Muscle of leg (tissue), 11 donors: Measurements from ENCODE around the gene PCSK2. TPM values are rescaled to one million over a fixed set of nuclear protein-coding genes. Genes with fewer than 3 reads are reported as not detected.
A peak's percentile ranks its signal among the peaks of the same experiment; 100 is the strongest.

Source experiments
- DNase-seq: peaks from one replicate; pipeline ENCODE4 v3.0.0; 2013
- H3K27ac ChIP-seq: one replicate; pipeline ENCODE4 v1.5.1; 2013; ENCODE audit warnings: mild to moderate bottlenecking, low read length, control low read depth
- H3K27me3 ChIP-seq: one replicate; pipeline ENCODE4 v1.6.1; 2013; ENCODE audit warnings: low read length; ENCODE audit not compliant: control insufficient read depth, insufficient read depth
- H3K36me3 ChIP-seq: one replicate; pipeline ENCODE4 v1.6.1; 2013; ENCODE audit warnings: low read length; ENCODE audit not compliant: control insufficient read depth, insufficient read depth
- H3K4me1 ChIP-seq: one replicate; pipeline ENCODE4 v1.6.1; 2013; ENCODE audit warnings: low read length; ENCODE audit not compliant: control insufficient read depth, insufficient read depth
- H3K4me3 ChIP-seq: one replicate; pipeline ENCODE4 v1.5.1; 2013; ENCODE audit warnings: low read length, control low read depth
- H3K9me3 ChIP-seq: replicated peaks from 2 replicates; pipeline ENCODE4 v1.6.1; 2013; ENCODE audit warnings: low read depth, low read length; ENCODE audit not compliant: control insufficient read depth
- WGBS: methylation state at CpG from one replicate; pipeline ENCODE4 v1.1.5; 2013; ENCODE audit warnings: missing lambda C conversion rate; ENCODE audit not compliant: insufficient coverage; 5-methylcytosine and 5-hydroxymethylcytosine counted together
- polyA plus RNA-seq, 8 donors: library from polyadenylated mRNA; unstranded; fragments of 120-200 nt; gene quantifications; one replicate each; pipeline versions ENCODE4 v1.2.1 to v1.2.3, GENCODE V29; 2013; ENCODE audit warnings: inconsistent platforms in 1 of 8, low replicate concordance in 1 of 8; ENCODE audit not compliant: insufficient read length in 8 of 8, insufficient read depth in 1 of 8
- total RNA-seq: library from RNA; stranded (reverse); fragments of 120-200 nt; gene quantifications from one replicate; pipeline ENCODE4 v1.2.4, GENCODE V29; 2013

The PCSK2 gene
- total and polyA plus RNA-seq, 9 donors: 0.27 to 4.0 (median 0.82) TPM

GRCh38 chr20:17385798-17386197 is 159.0 kb downstream of the PCSK2 start:
- DNase-seq: no peak
- no peaks in the 10 kb centered on the region for H3K36me3 ChIP-seq

DNA sequence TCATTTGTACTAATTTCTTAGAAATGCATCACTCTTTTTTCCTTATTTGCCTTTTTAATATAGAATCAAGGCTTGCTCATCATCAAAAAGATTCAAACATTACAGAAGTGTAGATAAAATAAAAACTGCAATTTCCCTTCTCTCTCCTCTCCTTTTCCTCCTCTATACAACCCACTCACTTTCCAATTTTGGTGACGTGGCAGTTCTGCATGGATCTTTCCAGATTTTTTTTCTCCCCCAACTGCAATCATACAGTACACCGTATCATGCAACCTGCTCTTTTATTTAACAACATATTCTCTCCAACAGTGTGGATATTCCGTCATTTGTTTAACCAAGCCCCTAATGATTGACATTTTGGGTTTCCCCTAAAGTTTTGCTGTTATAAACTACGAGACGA is 163.8 kb downstream of the PCSK2 start:
- Histone ChIP-seq H3K36me3 (no peaks in the 10 kb centered on the region), H3K9me3 (no peaks in the 10 kb centered on the region), H3K27ac (no peak overlapping the region), H3K27me3 (no peaks in the 10 kb centered on the region), H3K4me3 (no peak overlapping the region), H3K4me1 (no peaks in the 10 kb centered on the region)
- WGBS: 38% methylated on average over 1 of the region's 5 CpGs
- DNase-seq: no peak

More at GRCh38 chr20:17385798-17386197, 159.0 kb downstream of the PCSK2 start:
- H3K9me3 ChIP-seq: no peaks in the 10 kb centered on the region
- no peaks in the 10 kb centered on the region for H3K27me3 ChIP-seq
- no peak overlapping the region for H3K4me3 ChIP-seq
- H3K27ac ChIP-seq: no peak overlapping the region
- no peaks in the 10 kb centered on the region for H3K4me1 ChIP-seq

- Histone ChIP-seq H3K9me3 (no peaks in the 10 kb centered on the region), H3K27me3 (no peaks in the 10 kb centered on the region), H3K4me1 (no peaks in the 10 kb centered on the region), H3K36me3 (no peaks in the 10 kb centered on the region), H3K4me3 (no peak overlapping the region), H3K27ac (no peak overlapping the region)
- DNase-seq: no peak
- WGBS: no CpG with 5 or more reads among the region's 2 CpGs
Measured at GRCh38 chr20:17391127-17391771, 164.4 kb downstream of the PCSK2 start.

DNA sequence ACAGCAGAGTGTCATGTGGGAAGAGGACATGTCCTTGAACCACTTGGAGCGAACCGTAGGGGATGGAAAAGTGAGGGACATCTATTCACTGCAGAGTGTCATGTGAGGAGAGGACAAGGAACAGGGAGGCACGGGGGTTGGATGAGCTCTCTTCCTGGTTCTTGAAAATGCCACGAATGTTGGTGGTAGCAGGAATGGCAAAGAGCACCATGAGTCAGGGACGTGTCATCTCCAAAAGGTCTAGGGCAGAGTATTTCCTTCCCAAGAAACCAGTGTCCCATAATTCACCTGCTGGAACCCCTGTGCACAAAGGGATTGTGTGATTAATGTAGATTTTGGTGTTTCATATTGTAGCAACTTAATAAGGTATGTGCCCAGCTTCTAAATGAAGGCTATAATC is 167.6 kb downstream of the PCSK2 start:
- no peak for DNase-seq
- Histone ChIP-seq H3K36me3 (no peaks in the 10 kb centered on the region), H3K27me3 (peaks cover 2% of the 10 kb centered on the region), H3K4me3 (no peak overlapping the region), H3K9me3 (no peaks in the 10 kb centered on the region), H3K27ac (no peak overlapping the region), H3K4me1 (no peaks in the 10 kb centered on the region)
- 77% methylated on average over 3 of the region's 5 CpGs for WGBS

DNA sequence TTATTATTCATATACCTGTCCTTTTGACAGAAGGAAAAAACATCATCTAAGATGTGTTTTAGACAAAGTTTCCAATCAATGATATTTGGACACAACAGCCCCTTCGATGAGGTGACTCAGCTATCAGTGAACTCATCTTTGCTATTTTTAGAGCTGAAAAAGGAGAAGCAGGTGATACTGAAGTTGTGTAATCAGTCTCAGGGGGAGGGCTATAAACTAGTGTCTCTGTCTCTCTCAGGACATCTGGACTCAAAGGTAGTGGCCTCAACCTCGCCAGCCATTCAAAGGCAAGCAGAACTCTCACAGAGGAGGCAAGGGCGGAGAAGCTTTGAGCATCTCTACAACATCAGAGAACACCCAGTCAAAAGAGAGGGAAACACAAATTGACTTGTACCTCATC is 168.9 kb downstream of the PCSK2 start:
- Histone ChIP-seq H3K36me3 (no peaks in the 10 kb centered on the region), H3K27ac (no peak overlapping the region), H3K4me3 (no peak overlapping the region), H3K4me1 (no peaks in the 10 kb centered on the region), H3K27me3 (peaks cover 2% of the 10 kb centered on the region), H3K9me3 (no peaks in the 10 kb centered on the region)
- WGBS: 53% methylated on average over 2 of the region's 3 CpGs
- no peak for DNase-seq

GRCh38 chr20:17399303-17399985 is 172.6 kb downstream of the PCSK2 start:
- DNase-seq: no peak
- Histone ChIP-seq H3K4me1 (no peaks in the 10 kb centered on the region), H3K36me3 (no peaks in the 10 kb centered on the region), H3K9me3 (no peaks in the 10 kb centered on the region), H3K27ac (no peak overlapping the region), H3K4me3 (no peak overlapping the region), H3K27me3 (peaks cover 2% of the 10 kb centered on the region)
- 52% methylated on average over 5 of the region's 7 CpGs for WGBS

GRCh38 chr20:17403461-17403860 is 176.6 kb downstream of the PCSK2 start:
- H3K9me3 ChIP-seq: no peaks in the 10 kb centered on the region
- H3K27ac ChIP-seq: no peak overlapping the region
- H3K4me3 ChIP-seq: no peak overlapping the region
- no peak for DNase-seq
- 40% methylated on average over 3 of the region's 4 CpGs for WGBS
- no peaks in the 10 kb centered on the region for H3K27me3 ChIP-seq
- H3K4me1 ChIP-seq: peaks cover 14% of the 10 kb centered on the region
- no peaks in the 10 kb centered on the region for H3K36me3 ChIP-seq

DNA sequence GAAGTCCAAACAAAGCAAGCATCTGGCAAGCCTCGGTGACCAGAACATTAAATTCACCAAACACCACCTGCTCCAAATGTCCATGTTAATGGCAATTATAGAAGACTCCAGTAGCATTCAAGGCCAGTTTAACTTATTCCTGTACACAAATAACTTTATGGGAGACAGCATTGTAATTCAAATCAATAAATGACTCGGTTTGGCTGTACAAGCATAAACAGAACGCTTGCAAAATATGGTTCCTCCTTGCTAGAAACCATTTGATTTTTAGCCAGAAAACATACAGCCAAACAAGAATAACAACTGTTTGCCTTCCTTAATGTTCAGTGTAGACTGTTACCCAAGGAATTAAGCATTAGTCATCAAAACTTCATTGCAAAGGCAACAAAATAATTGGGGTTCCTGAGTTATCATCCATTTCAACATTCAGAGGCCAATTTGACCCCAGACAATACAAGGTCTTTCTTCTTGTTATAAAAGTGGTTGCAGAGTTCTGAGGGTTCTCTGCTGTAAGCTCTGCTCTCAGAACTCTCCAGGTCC is 179.3 kb downstream of the PCSK2 start:
- no peaks in the 10 kb centered on the region for H3K9me3 ChIP-seq
- WGBS: 47% methylated on average over 3 of the region's 3 CpGs
- DNase-seq: peak; percentile 33
- no peaks in the 10 kb centered on the region for H3K36me3 ChIP-seq
- no peak overlapping the region for H3K27ac ChIP-seq
- H3K4me3 ChIP-seq: no peak overlapping the region
- H3K4me1 ChIP-seq: peaks cover 14% of the 10 kb centered on the region
- no peaks in the 10 kb centered on the region for H3K27me3 ChIP-seq

DNA sequence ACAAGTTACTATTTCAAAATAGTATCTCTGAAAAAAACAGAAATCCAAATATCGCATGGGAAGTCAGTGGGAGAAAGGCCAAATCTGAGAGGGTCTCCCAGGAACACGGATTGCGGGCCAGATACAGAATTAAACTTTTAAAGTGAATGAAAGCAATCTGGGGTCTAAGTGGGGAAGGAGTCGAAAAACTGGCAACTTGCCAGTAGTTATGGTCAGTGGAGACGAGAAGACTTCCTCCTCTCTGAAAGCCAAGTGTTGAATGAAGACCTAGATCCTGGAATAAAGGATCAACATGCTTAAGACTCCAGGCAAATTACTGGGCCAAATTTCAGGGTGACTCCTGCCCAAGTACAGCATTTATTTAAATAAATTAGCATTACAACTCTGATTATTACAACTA is 180.7 kb downstream of the PCSK2 start:
- H3K9me3 ChIP-seq: no peaks in the 10 kb centered on the region
- no peaks in the 10 kb centered on the region for H3K27me3 ChIP-seq
- peak; percentile 7 for DNase-seq
- peaks cover 14% of the 10 kb centered on the region for H3K4me1 ChIP-seq
- WGBS: 21% methylated on average over 2 of the region's 5 CpGs
- H3K36me3 ChIP-seq: no peaks in the 10 kb centered on the region
- H3K4me3 ChIP-seq: no peak overlapping the region
- H3K27ac ChIP-seq: no peak overlapping the region

DNA sequence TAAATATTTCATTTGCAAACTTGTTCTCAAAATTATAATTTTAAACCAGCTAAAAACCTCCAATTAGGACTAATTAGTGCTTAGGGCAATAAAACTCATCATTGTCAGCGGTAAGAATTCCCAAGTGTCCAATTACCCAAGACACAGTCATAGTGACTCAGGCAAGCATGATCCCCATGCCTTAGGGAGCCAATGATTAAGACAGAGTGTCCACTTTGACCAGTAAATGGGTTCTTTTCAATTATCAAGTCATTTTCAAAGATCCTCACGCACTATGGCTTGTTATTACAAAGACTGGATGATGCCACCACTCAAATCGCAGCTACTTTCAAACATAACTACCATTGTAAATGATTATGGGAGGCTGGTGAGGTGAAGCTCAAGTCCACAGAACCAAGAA is 190.4 kb downstream of the PCSK2 start:
- Histone ChIP-seq H3K27me3 (peaks cover 3% of the 10 kb centered on the region), H3K27ac (no peak overlapping the region), H3K4me3 (no peak overlapping the region), H3K36me3 (no peaks in the 10 kb centered on the region), H3K4me1 (no peaks in the 10 kb centered on the region), H3K9me3 (no peaks in the 10 kb centered on the region)
- no CpG with 5 or more reads among the region's 3 CpGs for WGBS
- DNase-seq: no peak
